Stimulated activated CD8-positive, alpha-beta memory T cell treated with anti-CD3 and anti-CD28 coated beads, Interleukin-4, amount 100 ng/mL, for 1 hour (primary cell): ENCODE measurements around the gene DUSP12.
A peak's percentile ranks its signal among the peaks of the same experiment; 100 is the strongest.
"Not testable (repeated sequence)": the region's sequence is repeated elsewhere in the genome, so short reads cannot be mapped to it uniquely, and the experiment has no call there.

Experiments
- DNase-seq, 2 donors: peaks; one replicate each; pipeline ENCODE4 v3.0.0-alpha.2; 2020; ENCODE audit warnings: low read depth in 2 of 2, low spot score in 1 of 2

The DUSP12 gene

GRCh38 chr1:161749509-161750407 lies at the start of gene DUSP12:
TSS of gene DUSP12 (plus strand) at chr1:161749786. CDS start at chr1:161749802, 16 bp downstream.
- DNase-seq, result peak in 1 of 2 donors; percentile 69

- no peak for DNase-seq
Observed at GRCh38 chr1:161702250-161702649, 47.3 kb upstream of the DUSP12 start.

GRCh38 chr1:161705537-161705936 lies 44.0 kb upstream of the DUSP12 start:
- no peak for DNase-seq

GRCh38 chr1:161706113-161706481 lies 43.5 kb upstream of the DUSP12 start:
- DNase-seq, result no peak

GRCh38 chr1:161706482-161707347 lies 42.9 kb upstream of the DUSP12 start, which contains the start of gene FCRLA:
TSS of gene FCRLA (plus strand) at chr1:161707229. CDS start at chr1:161707265, 36 bp downstream.
- no peak for DNase-seq

- DNase-seq, result no peak
Observed at GRCh38 chr1:161707503-161707902, 42.1 kb upstream of the DUSP12 start.

GRCh38 chr1:161709373-161709772 lies 40.2 kb upstream of the DUSP12 start:
- no peak for DNase-seq

- DNase-seq, result no peak
Observed at GRCh38 chr1:161710560-161710959, 39.0 kb upstream of the DUSP12 start.

- no peak for DNase-seq
Observed at GRCh38 chr1:161718559-161719324, 30.8 kb upstream of the DUSP12 start.

- no peak for DNase-seq
Observed at GRCh38 chr1:161719325-161719611, 30.3 kb upstream of the DUSP12 start.

GRCh38 chr1:161720422-161720821 lies 29.2 kb upstream of the DUSP12 start:
- no peak for DNase-seq

- no peak for DNase-seq
Observed at GRCh38 chr1:161720956-161721737, 28.4 kb upstream of the DUSP12 start, which contains the start of gene FCRLB. TSS of gene FCRLB (plus strand) at chr1:161721544. CDS start at chr1:161722673, 1,129 bp downstream.

- DNase-seq, result no peak
Observed at GRCh38 chr1:161721738-161722343, 27.7 kb upstream of the DUSP12 start.

GRCh38 chr1:161722406-161722805 lies 27.2 kb upstream of the DUSP12 start:
- no peak for DNase-seq

- DNase-seq, result no peak
Observed at GRCh38 chr1:161723459-161724141, 26.0 kb upstream of the DUSP12 start.

GRCh38 chr1:161725258-161725907 lies 24.2 kb upstream of the DUSP12 start:
- not testable (repeated sequence) for DNase-seq

- peak; percentile 14 to 25 for DNase-seq
Observed at GRCh38 chr1:161725908-161726472, 23.6 kb upstream of the DUSP12 start.

- DNase-seq, result peak; percentile 56 to 57
Observed at GRCh38 chr1:161726473-161727255, 22.9 kb upstream of the DUSP12 start.
